A549 treated with ZK216348 at 1 μM for 4 hours (cell line): ENCODE measurements around the gene FAM81A. TPM values are rescaled to one million over a fixed set of nuclear protein-coding genes. Genes with fewer than 3 reads are reported as not detected.

Experiments
- total RNA-seq: library from RNA; stranded (reverse); fragments of 200-300 nt; extraction: Qiagen RNA extraction; gene quantifications from 5 replicates; pipeline ENCODE4 v1.2.3, GENCODE V29; 2022; ENCODE audit warnings: low read depth

Gene FAM81A
- 10.6 to 14.8 TPM (median 12.0 TPM) in 5 replicates for total RNA-seq

GRCh38 chr15:59437817-59438624 is at the start of gene FAM81A:
TSS of gene FAM81A (plus strand) at chr15:59438186. CDS start at chr15:59458627, 20,441 bp downstream.

Other genes starting within 250 kb of the FAM81A start
- gene LDHAL6B, start 231.3 kb upstream of the FAM81A start, total RNA-seq: not detected in 5 replicates
- gene MYO1E, start 65.3 kb upstream of the FAM81A start, total RNA-seq: 162 to 298 TPM (median 249 TPM) in 5 replicates
- gene GCNT3, start 173.6 kb downstream of the FAM81A start, total RNA-seq: 125 to 192 TPM (median 156 TPM) in 5 replicates
- 177 to 302 TPM (median 181 TPM) in 5 replicates for gene GTF2A2, start 219.3 kb downstream of the FAM81A start, total RNA-seq